K562 (cell line): Measurements from ENCODE around the gene ITPR2. TPM values are rescaled to one million over a fixed set of nuclear protein-coding genes. Genes with fewer than 3 reads are reported as not detected.

Experiments
- DMBX1 ChIP-seq: fragments of 250-450 bp; sonication (Bioruptor Pico); IDR thresholded peaks from 2 replicates; pipeline ENCODE4 v1.8.0; 2022; ENCODE audit warnings: inconsistent platforms, mild to moderate bottlenecking, moderate library complexity, borderline replicate concordance
- NCOA4 ChIP-seq: fragments of 450-650 bp; IDR thresholded peaks from 2 replicates; pipeline ENCODE4 v1.6.1; 2018; ENCODE audit warnings: mild to moderate bottlenecking; ENCODE audit not compliant: partially characterized antibody
- POLR2A ChIP-seq: fragments of 450-650 bp; conservative IDR thresholded peaks from 2 replicates; pipeline ENCODE4 v1.6.1; 2016
- SMARCC2 ChIP-seq: fragments of 450-650 bp; IDR thresholded peaks from 2 replicates; pipeline ENCODE4 v1.6.1; 2017; ENCODE audit warnings: antibody characterized with exemption, moderate library complexity, mild to moderate bottlenecking, low read depth
- TBL1XR1 ChIP-seq, 2 experiments: IDR thresholded peaks; 2 replicates each; pipeline ENCODE4 v1.6.1; 2012; ENCODE audit warnings: improper control_type of control experiment in 2 of 2, low read length in 2 of 2, mild to moderate bottlenecking in 1 of 2
- ZNF324 ChIP-seq: fragments of 250-450 bp; sonication (Bioruptor Pico); IDR thresholded peaks from 2 replicates; pipeline ENCODE4 v1.4.0; 2020; ENCODE audit warnings: mild to moderate bottlenecking
- polyA plus RNA-seq, 8 experiments: library from polyadenylated mRNA; depleted of rRNA in 4 of 8; stranded (reverse) in 5 of 8; unstranded in 3 of 8; fragments of >200 nt; fragmentation: Nextera tagmentation in 2 of 8; fragmentation: Illumina TruSeq in 1 of 8; extraction: Ambion mirVana in 2 of 8; extraction: Trizol in 1 of 8; gene quantifications; 2 replicates each; pipeline versions ENCODE4 v1.2.1 to v1.2.3, GENCODE V29; 2011 to 2014; ENCODE audit warnings: inconsistent platforms in 1 of 8, missing spikeins in 1 of 8
- total RNA-seq, 7 experiments: library from RNA; depleted of rRNA in 6 of 7; stranded (reverse); fragments of >200 nt in 6 of 7; fragmentation: Illumina TruSeq in 2 of 7; extraction: Trizol in 2 of 7; gene quantifications; 2 replicates each; pipeline versions ENCODE4 v1.2.1 to v1.2.3, GENCODE V29; 2011 to 2021; ENCODE audit warnings: low replicate concordance in 1 of 7
- TF ChIP-seq, protein P1 (sequence below): fragments of 450-650 bp; IDR thresholded peaks from 2 replicates; pipeline ENCODE4 v1.6.1; 2016; ENCODE audit warnings: mild to moderate bottlenecking, moderate library complexity

Gene ITPR2
- total and polyA plus RNA-seq, 9 of the 15 experiments (the other 6 are each of a cell fraction or from before 2014, with no cell fraction given), result 0.21 to 3.3 (median 0.95) TPM

DNA sequence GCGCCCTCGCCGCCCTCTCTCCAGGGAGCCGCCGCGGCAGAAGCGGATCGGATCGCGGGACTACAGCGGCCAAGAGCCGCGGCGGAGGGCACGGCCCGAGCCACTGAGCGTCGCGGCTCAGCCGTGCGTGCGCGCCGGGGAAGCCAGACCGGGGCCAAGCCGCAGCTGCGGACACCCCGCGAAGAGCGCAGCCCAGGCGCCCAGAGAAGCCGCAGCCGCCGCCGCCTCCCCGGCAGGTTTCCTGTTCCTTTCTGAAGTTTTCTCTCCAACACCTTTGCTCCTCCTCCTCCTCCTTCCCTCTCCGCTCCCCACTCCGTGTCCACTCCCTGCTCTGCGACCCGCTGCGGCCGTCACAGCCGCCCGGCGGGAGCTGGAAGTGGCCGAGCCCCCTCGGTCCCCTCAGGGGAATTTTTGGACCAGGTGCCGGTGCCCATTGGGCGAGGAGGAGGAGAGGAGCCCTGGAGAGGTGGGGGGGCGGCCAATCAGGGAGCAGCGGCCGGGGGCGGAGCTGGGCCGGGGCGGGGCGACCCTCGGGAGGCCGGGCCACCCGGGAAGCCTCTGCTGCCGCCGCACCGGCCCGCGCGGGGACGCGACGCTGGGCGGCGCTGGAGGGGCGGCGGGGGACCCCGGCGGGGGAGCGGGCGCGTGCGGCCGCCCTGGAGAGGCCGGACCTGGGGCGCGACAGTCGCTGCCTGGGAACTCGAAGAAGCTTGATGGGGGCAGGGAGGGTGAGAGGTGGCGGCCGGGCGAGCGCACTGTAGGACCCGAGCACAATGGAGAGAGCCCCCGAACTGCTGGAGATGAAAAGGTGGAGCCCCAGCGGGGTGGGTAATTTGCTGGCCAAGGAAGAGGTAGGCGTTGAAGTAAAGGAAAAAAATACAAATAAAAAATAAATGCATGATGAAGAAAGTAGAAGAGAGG is at the start of gene ITPR2 (continued):
- TF ChIP-seq, protein P1, sequence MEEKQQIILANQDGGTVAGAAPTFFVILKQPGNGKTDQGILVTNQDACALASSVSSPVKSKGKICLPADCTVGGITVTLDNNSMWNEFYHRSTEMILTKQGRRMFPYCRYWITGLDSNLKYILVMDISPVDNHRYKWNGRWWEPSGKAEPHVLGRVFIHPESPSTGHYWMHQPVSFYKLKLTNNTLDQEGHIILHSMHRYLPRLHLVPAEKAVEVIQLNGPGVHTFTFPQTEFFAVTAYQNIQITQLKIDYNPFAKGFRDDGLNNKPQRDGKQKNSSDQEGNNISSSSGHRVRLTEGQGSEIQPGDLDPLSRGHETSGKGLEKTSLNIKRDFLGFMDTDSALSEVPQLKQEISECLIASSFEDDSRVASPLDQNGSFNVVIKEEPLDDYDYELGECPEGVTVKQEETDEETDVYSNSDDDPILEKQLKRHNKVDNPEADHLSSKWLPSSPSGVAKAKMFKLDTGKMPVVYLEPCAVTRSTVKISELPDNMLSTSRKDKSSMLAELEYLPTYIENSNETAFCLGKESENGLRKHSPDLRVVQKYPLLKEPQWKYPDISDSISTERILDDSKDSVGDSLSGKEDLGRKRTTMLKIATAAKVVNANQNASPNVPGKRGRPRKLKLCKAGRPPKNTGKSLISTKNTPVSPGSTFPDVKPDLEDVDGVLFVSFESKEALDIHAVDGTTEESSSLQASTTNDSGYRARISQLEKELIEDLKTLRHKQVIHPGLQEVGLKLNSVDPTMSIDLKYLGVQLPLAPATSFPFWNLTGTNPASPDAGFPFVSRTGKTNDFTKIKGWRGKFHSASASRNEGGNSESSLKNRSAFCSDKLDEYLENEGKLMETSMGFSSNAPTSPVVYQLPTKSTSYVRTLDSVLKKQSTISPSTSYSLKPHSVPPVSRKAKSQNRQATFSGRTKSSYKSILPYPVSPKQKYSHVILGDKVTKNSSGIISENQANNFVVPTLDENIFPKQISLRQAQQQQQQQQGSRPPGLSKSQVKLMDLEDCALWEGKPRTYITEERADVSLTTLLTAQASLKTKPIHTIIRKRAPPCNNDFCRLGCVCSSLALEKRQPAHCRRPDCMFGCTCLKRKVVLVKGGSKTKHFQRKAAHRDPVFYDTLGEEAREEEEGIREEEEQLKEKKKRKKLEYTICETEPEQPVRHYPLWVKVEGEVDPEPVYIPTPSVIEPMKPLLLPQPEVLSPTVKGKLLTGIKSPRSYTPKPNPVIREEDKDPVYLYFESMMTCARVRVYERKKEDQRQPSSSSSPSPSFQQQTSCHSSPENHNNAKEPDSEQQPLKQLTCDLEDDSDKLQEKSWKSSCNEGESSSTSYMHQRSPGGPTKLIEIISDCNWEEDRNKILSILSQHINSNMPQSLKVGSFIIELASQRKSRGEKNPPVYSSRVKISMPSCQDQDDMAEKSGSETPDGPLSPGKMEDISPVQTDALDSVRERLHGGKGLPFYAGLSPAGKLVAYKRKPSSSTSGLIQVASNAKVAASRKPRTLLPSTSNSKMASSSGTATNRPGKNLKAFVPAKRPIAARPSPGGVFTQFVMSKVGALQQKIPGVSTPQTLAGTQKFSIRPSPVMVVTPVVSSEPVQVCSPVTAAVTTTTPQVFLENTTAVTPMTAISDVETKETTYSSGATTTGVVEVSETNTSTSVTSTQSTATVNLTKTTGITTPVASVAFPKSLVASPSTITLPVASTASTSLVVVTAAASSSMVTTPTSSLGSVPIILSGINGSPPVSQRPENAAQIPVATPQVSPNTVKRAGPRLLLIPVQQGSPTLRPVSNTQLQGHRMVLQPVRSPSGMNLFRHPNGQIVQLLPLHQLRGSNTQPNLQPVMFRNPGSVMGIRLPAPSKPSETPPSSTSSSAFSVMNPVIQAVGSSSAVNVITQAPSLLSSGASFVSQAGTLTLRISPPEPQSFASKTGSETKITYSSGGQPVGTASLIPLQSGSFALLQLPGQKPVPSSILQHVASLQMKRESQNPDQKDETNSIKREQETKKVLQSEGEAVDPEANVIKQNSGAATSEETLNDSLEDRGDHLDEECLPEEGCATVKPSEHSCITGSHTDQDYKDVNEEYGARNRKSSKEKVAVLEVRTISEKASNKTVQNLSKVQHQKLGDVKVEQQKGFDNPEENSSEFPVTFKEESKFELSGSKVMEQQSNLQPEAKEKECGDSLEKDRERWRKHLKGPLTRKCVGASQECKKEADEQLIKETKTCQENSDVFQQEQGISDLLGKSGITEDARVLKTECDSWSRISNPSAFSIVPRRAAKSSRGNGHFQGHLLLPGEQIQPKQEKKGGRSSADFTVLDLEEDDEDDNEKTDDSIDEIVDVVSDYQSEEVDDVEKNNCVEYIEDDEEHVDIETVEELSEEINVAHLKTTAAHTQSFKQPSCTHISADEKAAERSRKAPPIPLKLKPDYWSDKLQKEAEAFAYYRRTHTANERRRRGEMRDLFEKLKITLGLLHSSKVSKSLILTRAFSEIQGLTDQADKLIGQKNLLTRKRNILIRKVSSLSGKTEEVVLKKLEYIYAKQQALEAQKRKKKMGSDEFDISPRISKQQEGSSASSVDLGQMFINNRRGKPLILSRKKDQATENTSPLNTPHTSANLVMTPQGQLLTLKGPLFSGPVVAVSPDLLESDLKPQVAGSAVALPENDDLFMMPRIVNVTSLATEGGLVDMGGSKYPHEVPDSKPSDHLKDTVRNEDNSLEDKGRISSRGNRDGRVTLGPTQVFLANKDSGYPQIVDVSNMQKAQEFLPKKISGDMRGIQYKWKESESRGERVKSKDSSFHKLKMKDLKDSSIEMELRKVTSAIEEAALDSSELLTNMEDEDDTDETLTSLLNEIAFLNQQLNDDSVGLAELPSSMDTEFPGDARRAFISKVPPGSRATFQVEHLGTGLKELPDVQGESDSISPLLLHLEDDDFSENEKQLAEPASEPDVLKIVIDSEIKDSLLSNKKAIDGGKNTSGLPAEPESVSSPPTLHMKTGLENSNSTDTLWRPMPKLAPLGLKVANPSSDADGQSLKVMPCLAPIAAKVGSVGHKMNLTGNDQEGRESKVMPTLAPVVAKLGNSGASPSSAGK, result peak; percentile 73
- TF ChIP-seq DMBX1 (CRISPR knock-in tag) (0 out of 2 replicates have a peak, but pooled peaks have one; percentile 1), ZNF324 (CRISPR knock-in tag) (no peak), TBL1XR1 (IDR thresholded peaks at IDR 0.05; ENCODE audit: low read length in 2 of 2) (no peak), SMARCC2 (no peak), POLR2A (peak; percentile 52), NCOA4 (no peak)
